Suprapubic skin (tissue), 4 donors: ENCODE measurements around the gene PTPN22. TPM values are rescaled to one million over a fixed set of nuclear protein-coding genes. Genes with fewer than 3 reads are reported as not detected.

Experiments
- DNase-seq, 2 donors: peaks; one replicate each; pipeline ENCODE4 v3.0.0-alpha.2; 2019; ENCODE audit warnings: low spot score in 2 of 2
- H3K27ac ChIP-seq: fragments of 200-600 bp; sonication (generic); one replicate; pipeline ENCODE4 v1.5.1; 2019
- H3K27me3 ChIP-seq: fragments of 200-600 bp; sonication (generic); one replicate; pipeline ENCODE4 v1.5.1; 2019
- H3K36me3 ChIP-seq: fragments of 200-600 bp; sonication (generic); one replicate; pipeline ENCODE4 v1.5.1; 2019
- H3K4me1 ChIP-seq: fragments of 200-600 bp; sonication (generic); one replicate; pipeline ENCODE4 v1.5.1; 2019
- H3K4me3 ChIP-seq: fragments of 200-600 bp; sonication (generic); one replicate; pipeline ENCODE4 v1.5.1; 2019; ENCODE audit warnings: mild to moderate bottlenecking
- H3K9me3 ChIP-seq: fragments of 200-600 bp; sonication (generic); one replicate; pipeline ENCODE4 v1.5.1; 2019
- EP300 ChIP-seq: sonication (generic); formaldehyde crosslinking; IDR thresholded peaks from one replicate; pipeline ENCODE4 v1.6.1; 2017; ENCODE audit warnings: antibody characterized with exemption
- POLR2A ChIP-seq, 2 donors: fragments of 450-650 bp; IDR thresholded peaks; one replicate each; pipeline ENCODE4 v1.6.1; 2017; ENCODE audit warnings: antibody characterized with exemption in 2 of 2, mild to moderate bottlenecking in 2 of 2, moderate library complexity in 2 of 2
- POLR2AphosphoS5 ChIP-seq, 3 donors: sonication (generic); formaldehyde crosslinking; IDR thresholded peaks; one replicate each; pipeline ENCODE4 v1.6.1; 2017; ENCODE audit warnings: antibody characterized with exemption in 3 of 3
- WGBS: methylation state at CpG from one replicate; pipeline ENCODE4 v1.1.5; 2018; 5-methylcytosine and 5-hydroxymethylcytosine counted together
- total RNA-seq, 4 donors: library from RNA; depleted of rRNA; stranded (reverse); fragments of >200 nt; gene quantifications; one replicate each; pipeline ENCODE4 v1.1.0, GENCODE V29; 2016
- TF ChIP-seq, protein P1 (sequence below), 2 donors: fragments of 200-600 bp in 1 of 2; fragments of 450-650 bp in 1 of 2; sonication (generic) in 1 of 2; IDR thresholded peaks; one replicate each; pipeline ENCODE4 v1.5.1; 2016 to 2019; ENCODE audit warnings: antibody characterized with exemption in 2 of 2, mild to moderate bottlenecking in 1 of 2, moderate library complexity in 1 of 2

The PTPN22 gene
- total RNA-seq, 4 donors from 2014 or later, result 0.34 to 1.7 (median 0.77) TPM

- Histone ChIP-seq H3K4me1 (no peaks in the 10 kb centered on the region), H3K4me3 (no peak overlapping the region), H3K27ac (no peak overlapping the region), H3K36me3 (peaks cover 55% of the 10 kb centered on the region), H3K27me3 (no peaks in the 10 kb centered on the region), H3K9me3 (no peaks in the 10 kb centered on the region)
- TF ChIP-seq POLR2A (IDR thresholded peaks at IDR 0.05) (no peak), POLR2AphosphoS5 (IDR thresholded peaks at IDR 0.05) (no peak), EP300 (no peak)
- TF ChIP-seq, protein P1, sequence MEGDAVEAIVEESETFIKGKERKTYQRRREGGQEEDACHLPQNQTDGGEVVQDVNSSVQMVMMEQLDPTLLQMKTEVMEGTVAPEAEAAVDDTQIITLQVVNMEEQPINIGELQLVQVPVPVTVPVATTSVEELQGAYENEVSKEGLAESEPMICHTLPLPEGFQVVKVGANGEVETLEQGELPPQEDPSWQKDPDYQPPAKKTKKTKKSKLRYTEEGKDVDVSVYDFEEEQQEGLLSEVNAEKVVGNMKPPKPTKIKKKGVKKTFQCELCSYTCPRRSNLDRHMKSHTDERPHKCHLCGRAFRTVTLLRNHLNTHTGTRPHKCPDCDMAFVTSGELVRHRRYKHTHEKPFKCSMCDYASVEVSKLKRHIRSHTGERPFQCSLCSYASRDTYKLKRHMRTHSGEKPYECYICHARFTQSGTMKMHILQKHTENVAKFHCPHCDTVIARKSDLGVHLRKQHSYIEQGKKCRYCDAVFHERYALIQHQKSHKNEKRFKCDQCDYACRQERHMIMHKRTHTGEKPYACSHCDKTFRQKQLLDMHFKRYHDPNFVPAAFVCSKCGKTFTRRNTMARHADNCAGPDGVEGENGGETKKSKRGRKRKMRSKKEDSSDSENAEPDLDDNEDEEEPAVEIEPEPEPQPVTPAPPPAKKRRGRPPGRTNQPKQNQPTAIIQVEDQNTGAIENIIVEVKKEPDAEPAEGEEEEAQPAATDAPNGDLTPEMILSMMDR (IDR thresholded peaks at IDR 0.05), result no peak
- 92% methylated on average over 6 of the region's 6 CpGs for WGBS
- no peak for DNase-seq
These were observed 23.6 kb upstream of the PTPN22 start for GRCh38 chr1:113895098-113895497.

DNA sequence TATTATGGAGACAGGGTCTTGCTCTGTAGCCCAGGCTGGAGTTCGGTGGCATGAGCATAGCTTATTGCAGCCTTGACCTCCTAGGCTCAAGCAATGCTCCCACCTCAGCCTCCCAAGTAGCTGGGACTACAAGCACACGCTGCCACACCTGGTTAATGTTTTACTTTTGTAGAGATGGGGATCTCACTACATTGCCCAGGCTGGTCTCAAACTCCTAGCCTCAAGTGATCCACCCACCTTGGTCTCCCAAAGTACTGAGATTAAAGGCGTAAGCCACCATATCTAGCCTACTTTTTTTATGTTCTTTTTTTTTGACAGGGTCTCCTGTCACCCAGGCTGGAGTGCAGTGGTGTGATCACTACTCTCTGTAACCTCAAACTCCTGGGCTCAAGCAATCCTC is 21.8 kb upstream of the PTPN22 start:
- WGBS, result 93% methylated on average over 3 of the region's 3 CpGs
- TF ChIP-seq EP300, result no peak
- no peak for TF ChIP-seq POLR2AphosphoS5 (IDR thresholded peaks at IDR 0.05)
- no peak for TF ChIP-seq POLR2A (IDR thresholded peaks at IDR 0.05)
- TF ChIP-seq, protein P1 (IDR thresholded peaks at IDR 0.05), result no peak
- Histone ChIP-seq H3K4me3 (no peak overlapping the region), H3K27ac (no peak overlapping the region), H3K27me3 (no peaks in the 10 kb centered on the region), H3K4me1 (no peaks in the 10 kb centered on the region), H3K9me3 (no peaks in the 10 kb centered on the region), H3K36me3 (peaks cover 46% of the 10 kb centered on the region)
- no peak for DNase-seq

DNA sequence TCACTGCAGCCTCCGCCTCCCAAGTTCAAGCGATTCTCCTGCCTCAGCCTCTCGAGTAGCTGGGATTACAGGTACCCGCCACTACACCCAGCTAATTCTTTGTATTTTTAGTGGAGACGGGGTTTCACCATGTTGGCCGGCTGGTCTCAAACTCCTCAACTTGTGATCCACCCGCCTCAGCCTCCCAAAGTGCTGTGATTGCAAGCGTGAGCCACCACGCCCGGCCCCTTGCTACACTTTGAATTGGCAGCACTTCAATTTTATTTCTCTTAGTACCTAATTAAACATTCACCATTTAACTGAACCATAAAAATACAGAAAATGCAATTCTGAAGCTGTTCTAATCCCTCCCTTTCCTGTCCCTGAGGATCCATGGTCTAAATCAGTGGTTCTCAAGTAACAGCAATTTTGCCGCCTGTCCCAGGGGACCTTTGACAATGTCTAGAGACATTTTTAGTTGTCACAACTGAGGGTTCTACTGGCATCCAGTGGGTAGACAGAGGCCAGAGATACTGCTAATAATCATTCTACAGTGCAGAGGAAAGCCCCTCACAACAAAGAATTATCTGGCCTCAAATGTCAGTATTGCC is 20.2 kb upstream of the PTPN22 start:
- WGBS, result 91% methylated on average over 11 of the region's 11 CpGs
- H3K9me3 ChIP-seq, result no peaks in the 10 kb centered on the region
- H3K4me3 ChIP-seq, result no peak overlapping the region
- TF ChIP-seq, protein P1 (IDR thresholded peaks at IDR 0.05), result no peak
- TF ChIP-seq POLR2AphosphoS5 (IDR thresholded peaks at IDR 0.05), result no peak
- no peak for TF ChIP-seq POLR2A (IDR thresholded peaks at IDR 0.05)
- TF ChIP-seq EP300, result no peak
- H3K27ac ChIP-seq, result no peak overlapping the region
- DNase-seq, result no peak
- no peaks in the 10 kb centered on the region for H3K4me1 ChIP-seq
- no peaks in the 10 kb centered on the region for H3K27me3 ChIP-seq
- H3K36me3 ChIP-seq, result peaks cover 31% of the 10 kb centered on the region

DNA sequence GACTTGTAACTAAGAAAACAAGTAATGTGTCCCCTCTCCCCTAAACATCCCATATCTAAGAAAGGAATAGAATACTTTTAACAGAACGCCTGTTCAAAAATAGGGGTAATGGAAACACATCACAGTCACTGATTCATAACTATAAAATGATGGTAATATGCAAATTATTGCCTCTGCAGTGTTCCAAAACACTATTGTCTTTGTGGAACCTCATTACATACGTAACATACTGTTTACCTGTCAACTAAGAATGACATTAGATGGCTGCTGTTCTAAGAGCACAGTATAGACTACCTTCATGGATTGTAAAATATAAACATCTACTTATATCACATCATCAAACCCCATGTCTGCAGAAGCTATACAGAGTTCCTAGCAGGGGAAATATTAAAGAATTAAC is 19.3 kb upstream of the PTPN22 start:
- WGBS, result 47% methylated on average over 2 of the region's 2 CpGs
- DNase-seq, result no peak
- no peaks in the 10 kb centered on the region for H3K27me3 ChIP-seq
- peaks cover 22% of the 10 kb centered on the region for H3K36me3 ChIP-seq
- no peaks in the 10 kb centered on the region for H3K4me1 ChIP-seq
- TF ChIP-seq, protein P1 (IDR thresholded peaks at IDR 0.05), result no peak
- TF ChIP-seq EP300 (no peak), POLR2AphosphoS5 (IDR thresholded peaks at IDR 0.05) (no peak), POLR2A (IDR thresholded peaks at IDR 0.05) (no peak)
- no peaks in the 10 kb centered on the region for H3K9me3 ChIP-seq
- no peak overlapping the region for H3K27ac ChIP-seq
- H3K4me3 ChIP-seq, result no peak overlapping the region

- Histone ChIP-seq H3K4me1 (no peaks in the 10 kb centered on the region), H3K27ac (no peak within 1 kb of the TSS), H3K36me3 (no peaks in the 10 kb centered on the region), H3K4me3 (no peak within 1 kb of the TSS), H3K27me3 (no peaks in the 10 kb centered on the region), H3K9me3 (no peaks in the 10 kb centered on the region)
- WGBS, result 58% methylated on average over 6 of the region's 6 CpGs
- no peak for TF ChIP-seq EP300
- TF ChIP-seq POLR2A (IDR thresholded peaks at IDR 0.05), result no peak
- no peak for TF ChIP-seq POLR2AphosphoS5 (IDR thresholded peaks at IDR 0.05)
- TF ChIP-seq, protein P1 (IDR thresholded peaks at IDR 0.05), result no peak
- no peak for DNase-seq
These were observed 16.1 kb upstream of the PTPN22 start, which contains the start of gene BCL2L15 for GRCh38 chr1:113887402-113888175. Gene BCL2L15 (minus strand): TSS chr1:113887581. CDS start chr1:113887375, 206 bp downstream.
